HCT116 (cell line): Measurements from ENCODE around the gene PCDH15. TPM values are rescaled to one million over a fixed set of nuclear protein-coding genes. Genes with fewer than 3 reads are reported as not detected.

Experiments
- ATAC-seq: fragments of 200-7000 bp; cut with Tn5 transposase; 2 replicates; pipeline ENCODE4 v1.9.1; 2020; ENCODE audit warnings: mild to moderate bottlenecking, moderate library complexity
- BruUV-seq: library from RNA; stranded (reverse); fragments of 400-500 nt; replicated peaks from 2 replicates; lab custom pipeline; 2021; lab: Mats Ljungman, UMichigan
- CTCF ChIA-PET: fragments of 300-600 bp; sonication (Branson Sonifier 250); formaldehyde crosslinking; loops from one replicate; lab custom pipeline; 2021; ENCODE audit warnings: antibody characterized with exemption; lab: Charles Lee
- POLR2A ChIA-PET: fragments of 300-600, 350-600 bp; sonication (Branson Sonifier 250); formaldehyde crosslinking; loops from one replicate; lab custom pipeline; 2021; ENCODE audit warnings: antibody characterized with exemption; lab: Charles Lee
- RAD21 ChIA-PET, 2 experiments: fragments of 300-600 bp; sonication (Branson Sonifier 250); formaldehyde crosslinking; loops; one replicate each; lab custom pipeline; 2023; ENCODE audit warnings: low total read pairs in 2 of 2; ENCODE audit not compliant: uncharacterized antibody in 2 of 2, unreplicated experiment in 2 of 2, low non-redundant PET in 1 of 2; lab: Charles Lee
- DNase-seq: peaks from one replicate; pipeline ENCODE4 v3.0.0-alpha.2; 2010; ENCODE audit warnings: low read depth, low spot score
- H2AFZ ChIP-seq: fragments of 200-600 bp; shearing (Covaris generic), sonication (generic); 2 replicates; pipeline ENCODE4 v1.6.1; 2017; ENCODE audit warnings: low read depth, mixed run types, mixed read lengths, antibody characterized with exemption, low read length; ENCODE audit not compliant: poor library complexity, severe bottlenecking
- H3K27ac ChIP-seq: 2 replicates; pipeline ENCODE4 v1.5.1; 2012; ENCODE audit warnings: low read depth, low read length
- H3K27me3 ChIP-seq: fragments of 200-600 bp; sonication (generic); 2 replicates; pipeline ENCODE4 v1.6.1; 2016; ENCODE audit warnings: mixed run types, low read length, mixed read lengths; ENCODE audit not compliant: insufficient read depth
- H3K36me3 ChIP-seq, 2 experiments: fragments of 200-500 bp in 1 of 2; fragments of 200-600 bp in 1 of 2; sonication (Bioruptor generic) in 1 of 2; sonication (generic) in 1 of 2; 2 replicates each; pipeline versions ENCODE4 v1.5.1 to v1.6.1; 2014 to 2016; ENCODE audit warnings: low read length in 2 of 2, inconsistent platforms in 1 of 2, mixed read lengths in 1 of 2, mixed run types in 1 of 2; ENCODE audit not compliant: insufficient read depth in 2 of 2, control insufficient read depth in 1 of 2
- H3K4me1 ChIP-seq, 2 experiments: fragments of 200-600 bp in 1 of 2; sonication (generic) in 1 of 2; 2 replicates each; pipeline versions ENCODE4 v1.5.1 to v1.6.1; 2012 to 2017; ENCODE audit warnings: low read length in 2 of 2, inconsistent platforms in 1 of 2, mild to moderate bottlenecking in 1 of 2, mixed read lengths in 1 of 2, mixed run types in 1 of 2, moderate library complexity in 1 of 2; ENCODE audit not compliant: insufficient read depth in 2 of 2, control insufficient read depth in 1 of 2
- H3K4me2 ChIP-seq: fragments of 200-600 bp; sonication (generic); 2 replicates; pipeline ENCODE4 v1.6.1; 2017; ENCODE audit warnings: mixed run types, low read length, mixed read lengths
- H3K4me3 ChIP-seq, 2 experiments: fragments of 200-600 bp in 1 of 2; sonication (generic) in 1 of 2; replicated peaks in 1 of 2; 2 replicates each; pipeline ENCODE4 v1.5.1; 2011 to 2016; ENCODE audit warnings: low read length in 2 of 2, control low read depth in 1 of 2, low read depth in 1 of 2, mild to moderate bottlenecking in 1 of 2, mixed read lengths in 1 of 2, mixed run types in 1 of 2
- H3K79me2 ChIP-seq: fragments of 200-600 bp; sonication (generic); 2 replicates; pipeline ENCODE4 v1.6.1; 2017; ENCODE audit warnings: mild to moderate bottlenecking, mixed run types, low read length, moderate library complexity, mixed read lengths; ENCODE audit not compliant: insufficient read depth
- H3K9ac ChIP-seq: fragments of 200-600 bp; sonication (generic); 2 replicates; pipeline ENCODE4 v1.6.1; 2016; ENCODE audit warnings: low read length, mixed read lengths
- H3K9me2 ChIP-seq: fragments of 200-600 bp; sonication (generic), shearing (Covaris generic); 2 replicates; pipeline ENCODE4 v1.6.1; 2017; ENCODE audit warnings: mixed run types, mild to moderate bottlenecking, moderate library complexity; ENCODE audit not compliant: insufficient read depth
- H3K9me3 ChIP-seq, 2 experiments: fragments of 200-500 bp in 1 of 2; fragments of 200-600 bp in 1 of 2; sonication (Bioruptor generic) in 1 of 2; sonication (generic) in 1 of 2; 2 replicates each; pipeline ENCODE4 v1.6.1; 2014 to 2017; ENCODE audit warnings: low read length in 2 of 2, mixed read lengths in 2 of 2, inconsistent platforms in 1 of 2, low read depth in 1 of 2, mild to moderate bottlenecking in 1 of 2, mixed run types in 1 of 2, moderate library complexity in 1 of 2; ENCODE audit not compliant: control insufficient read depth in 1 of 2, insufficient read depth in 1 of 2
- H4K20me1 ChIP-seq: fragments of 200-600 bp; sonication (generic), shearing (Covaris generic); 2 replicates; pipeline ENCODE4 v1.6.1; 2017; ENCODE audit warnings: mixed run types, mild to moderate bottlenecking, moderate library complexity; ENCODE audit not compliant: insufficient read depth
- CBX3 ChIP-seq: IDR thresholded peaks from 2 replicates; pipeline ENCODE4 v1.6.1; 2012; ENCODE audit warnings: low read depth
- EGR1 ChIP-seq: IDR thresholded peaks from 2 replicates; pipeline ENCODE4 v1.6.1; 2012; ENCODE audit warnings: low read depth
- RAD21 ChIP-seq: IDR thresholded peaks from 2 replicates; pipeline ENCODE4 v1.6.1; 2012; ENCODE audit warnings: low read depth, mild to moderate bottlenecking
- SIN3A ChIP-seq: IDR thresholded peaks from 2 replicates; pipeline ENCODE4 v1.6.1; 2012; ENCODE audit warnings: low read depth
- SRF ChIP-seq: IDR thresholded peaks from 2 replicates; pipeline ENCODE4 v1.6.1; 2012; ENCODE audit warnings: low read depth
- TCF7L2 ChIP-seq: IDR thresholded peaks from 2 replicates; pipeline ENCODE4 v1.7.0; 2011; ENCODE audit warnings: borderline replicate concordance, inconsistent platforms; ENCODE audit not compliant: insufficient read depth, insufficient read length; ENCODE audit errors: extremely low read depth
- YY1 ChIP-seq: IDR thresholded peaks from 2 replicates; pipeline ENCODE4 v1.6.1; 2011; ENCODE audit warnings: low read length, low read depth, moderate library complexity, mild to moderate bottlenecking; ENCODE audit not compliant: insufficient replicate concordance; ENCODE audit errors: extremely low read depth
- ZFX ChIP-seq: fragments of 450-650 bp; IDR thresholded peaks from 2 replicates; pipeline ENCODE4 v1.6.1; 2017
- ZNF274 ChIP-seq: fragments of 200-500 bp; sonication (Bioruptor generic); IDR thresholded peaks from 2 replicates; pipeline ENCODE4 v1.6.1; 2014; ENCODE audit warnings: mild to moderate bottlenecking, low read depth, low read length, inconsistent platforms
- intact Hi-C: fragments of 100-400 bp; cut with micrococcal nuclease; formaldehyde crosslinking; loops from 2 replicates; pipeline ENCODE4 v1.10.0; 2022
- total RNA-seq: library from RNA; stranded (reverse); gene quantifications from one replicate; pipeline ENCODE4 v1.2.1, GENCODE V29; 2021; ENCODE audit not compliant: unreplicated experiment
- TF ChIP-seq, protein P1 (sequence below): IDR thresholded peaks from 2 replicates; pipeline ENCODE4 v1.6.1; 2012
- TF ChIP-seq, protein P2 (sequence below): IDR thresholded peaks from 2 replicates; pipeline ENCODE4 v1.6.1; 2011; ENCODE audit warnings: mild to moderate bottlenecking, low read length, moderate library complexity; ENCODE audit not compliant: insufficient replicate concordance; ENCODE audit errors: extremely low read depth
- TF ChIP-seq, protein P3 (sequence below): IDR thresholded peaks from 2 replicates; pipeline ENCODE4 v1.6.1; 2012; ENCODE audit warnings: low read depth

Gene PCDH15
- total RNA-seq, 1 experiment from 2014 or later, result not detected

DNA sequence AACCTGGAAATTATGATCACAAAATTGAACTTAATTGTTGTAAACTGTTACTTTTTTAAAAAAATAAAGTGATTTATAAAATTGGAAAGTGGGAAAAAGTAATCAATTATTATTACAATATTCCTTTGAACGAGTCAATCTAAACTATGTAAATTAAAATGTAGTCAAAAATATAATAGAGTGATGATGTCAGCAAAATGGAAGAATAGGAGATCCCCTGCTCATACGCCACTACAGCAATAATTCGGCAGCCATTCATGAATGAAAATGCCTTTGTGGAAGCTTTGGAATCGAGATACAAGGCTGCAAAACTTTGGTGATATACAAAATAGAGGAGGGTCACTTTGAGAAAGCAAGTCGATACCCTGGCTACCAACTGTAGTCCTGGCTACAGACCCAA, 36.4 kb upstream of the PCDH15 start:
- POLR2A ChIA-PET, result no interaction called here
- RAD21 ChIA-PET, result no interaction called here
- H3K4me3 ChIP-seq, result no peak overlapping the region
- H3K79me2 ChIP-seq, result no peaks in the 10 kb centered on the region
- no peaks in the 10 kb centered on the region for H4K20me1 ChIP-seq
- no peaks in the 10 kb centered on the region for H3K27me3 ChIP-seq
- no peaks in the 10 kb centered on the region for H3K36me3 ChIP-seq
- no peak overlapping the region for H3K9ac ChIP-seq
- no peak overlapping the region for H3K4me2 ChIP-seq
- TF ChIP-seq ZNF274 (no peak), CBX3 (no peak), SRF (no peak), ZFX (no peak), SIN3A (no peak), TCF7L2 (no peak)
- TF ChIP-seq, protein P1, sequence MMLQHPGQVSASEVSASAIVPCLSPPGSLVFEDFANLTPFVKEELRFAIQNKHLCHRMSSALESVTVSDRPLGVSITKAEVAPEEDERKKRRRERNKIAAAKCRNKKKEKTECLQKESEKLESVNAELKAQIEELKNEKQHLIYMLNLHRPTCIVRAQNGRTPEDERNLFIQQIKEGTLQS, result no peak
- TF ChIP-seq, protein P2, sequence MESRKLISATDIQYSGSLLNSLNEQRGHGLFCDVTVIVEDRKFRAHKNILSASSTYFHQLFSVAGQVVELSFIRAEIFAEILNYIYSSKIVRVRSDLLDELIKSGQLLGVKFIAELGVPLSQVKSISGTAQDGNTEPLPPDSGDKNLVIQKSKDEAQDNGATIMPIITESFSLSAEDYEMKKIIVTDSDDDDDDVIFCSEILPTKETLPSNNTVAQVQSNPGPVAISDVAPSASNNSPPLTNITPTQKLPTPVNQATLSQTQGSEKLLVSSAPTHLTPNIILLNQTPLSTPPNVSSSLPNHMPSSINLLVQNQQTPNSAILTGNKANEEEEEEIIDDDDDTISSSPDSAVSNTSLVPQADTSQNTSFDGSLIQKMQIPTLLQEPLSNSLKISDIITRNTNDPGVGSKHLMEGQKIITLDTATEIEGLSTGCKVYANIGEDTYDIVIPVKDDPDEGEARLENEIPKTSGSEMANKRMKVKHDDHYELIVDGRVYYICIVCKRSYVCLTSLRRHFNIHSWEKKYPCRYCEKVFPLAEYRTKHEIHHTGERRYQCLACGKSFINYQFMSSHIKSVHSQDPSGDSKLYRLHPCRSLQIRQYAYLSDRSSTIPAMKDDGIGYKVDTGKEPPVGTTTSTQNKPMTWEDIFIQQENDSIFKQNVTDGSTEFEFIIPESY, result no peak
- no peak overlapping the region for H2AFZ ChIP-seq
- H3K9me2 ChIP-seq, result no peaks in the 10 kb centered on the region
- ATAC-seq (no peak), DNase-seq (no peak)
- peaks cover 17 to 18% of the 10 kb centered on the region in 2 experiments; a peak in 2 of 4 replicates for H3K9me3 ChIP-seq
- CTCF ChIA-PET, result no interaction called here
- no peak overlapping the region for H3K27ac ChIP-seq
- no peaks in the 10 kb centered on the region for H3K4me1 ChIP-seq
- intact Hi-C loops, result no loop called here
- no TSS peak for BruUV-seq

DNA sequence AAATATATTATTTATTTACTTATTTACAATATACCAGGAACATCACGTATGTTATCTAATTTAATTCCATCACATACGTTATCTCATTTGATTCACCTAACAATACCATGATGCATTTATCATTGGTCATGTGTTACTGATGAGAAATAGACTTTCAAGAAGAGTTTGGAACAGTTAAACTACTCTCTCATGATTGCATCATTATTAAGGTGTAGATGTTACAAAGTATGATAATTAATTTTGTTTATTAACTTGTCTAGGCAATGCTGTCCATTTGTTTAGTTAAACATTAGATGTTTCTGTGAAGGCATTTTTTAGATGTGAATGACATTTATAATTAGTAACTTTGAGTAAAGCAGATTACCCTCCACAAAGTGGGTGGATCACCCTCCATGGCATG, 32.0 kb upstream of the PCDH15 start:
- no peak overlapping the region for H3K9ac ChIP-seq
- H3K4me2 ChIP-seq, result no peak overlapping the region
- ChIA-PET CTCF (no interaction called here), POLR2A (no interaction called here), RAD21 (no interaction called here)
- intact Hi-C loops, result no loop called here
- no peaks in the 10 kb centered on the region for H3K4me1 ChIP-seq
- BruUV-seq, result no TSS peak
- H4K20me1 ChIP-seq, result no peaks in the 10 kb centered on the region
- H3K79me2 ChIP-seq, result no peaks in the 10 kb centered on the region
- H3K27me3 ChIP-seq, result no peaks in the 10 kb centered on the region
- H3K27ac ChIP-seq, result no peak overlapping the region
- peaks cover 9 to 28% of the 10 kb centered on the region in 2 experiments; a peak in 3 of 4 replicates for H3K9me3 ChIP-seq
- H3K9me2 ChIP-seq, result no peaks in the 10 kb centered on the region
- DNase-seq, result no peak
- ATAC-seq, result no peak
- H3K4me3 ChIP-seq, result no peak overlapping the region
- H3K36me3 ChIP-seq, result no peaks in the 10 kb centered on the region
- H2AFZ ChIP-seq, result no peak overlapping the region
- TF ChIP-seq YY1, result no peak
- TF ChIP-seq, protein P3, sequence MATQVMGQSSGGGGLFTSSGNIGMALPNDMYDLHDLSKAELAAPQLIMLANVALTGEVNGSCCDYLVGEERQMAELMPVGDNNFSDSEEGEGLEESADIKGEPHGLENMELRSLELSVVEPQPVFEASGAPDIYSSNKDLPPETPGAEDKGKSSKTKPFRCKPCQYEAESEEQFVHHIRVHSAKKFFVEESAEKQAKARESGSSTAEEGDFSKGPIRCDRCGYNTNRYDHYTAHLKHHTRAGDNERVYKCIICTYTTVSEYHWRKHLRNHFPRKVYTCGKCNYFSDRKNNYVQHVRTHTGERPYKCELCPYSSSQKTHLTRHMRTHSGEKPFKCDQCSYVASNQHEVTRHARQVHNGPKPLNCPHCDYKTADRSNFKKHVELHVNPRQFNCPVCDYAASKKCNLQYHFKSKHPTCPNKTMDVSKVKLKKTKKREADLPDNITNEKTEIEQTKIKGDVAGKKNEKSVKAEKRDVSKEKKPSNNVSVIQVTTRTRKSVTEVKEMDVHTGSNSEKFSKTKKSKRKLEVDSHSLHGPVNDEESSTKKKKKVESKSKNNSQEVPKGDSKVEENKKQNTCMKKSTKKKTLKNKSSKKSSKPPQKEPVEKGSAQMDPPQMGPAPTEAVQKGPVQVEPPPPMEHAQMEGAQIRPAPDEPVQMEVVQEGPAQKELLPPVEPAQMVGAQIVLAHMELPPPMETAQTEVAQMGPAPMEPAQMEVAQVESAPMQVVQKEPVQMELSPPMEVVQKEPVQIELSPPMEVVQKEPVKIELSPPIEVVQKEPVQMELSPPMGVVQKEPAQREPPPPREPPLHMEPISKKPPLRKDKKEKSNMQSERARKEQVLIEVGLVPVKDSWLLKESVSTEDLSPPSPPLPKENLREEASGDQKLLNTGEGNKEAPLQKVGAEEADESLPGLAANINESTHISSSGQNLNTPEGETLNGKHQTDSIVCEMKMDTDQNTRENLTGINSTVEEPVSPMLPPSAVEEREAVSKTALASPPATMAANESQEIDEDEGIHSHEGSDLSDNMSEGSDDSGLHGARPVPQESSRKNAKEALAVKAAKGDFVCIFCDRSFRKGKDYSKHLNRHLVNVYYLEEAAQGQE, result no peak
- no peak for TF ChIP-seq EGR1
- TF ChIP-seq, protein P2, result no peak
- TF ChIP-seq, protein P1, result no peak
- no peak for TF ChIP-seq RAD21
